Neural progenitor cell (in vitro differentiated cells): ENCODE data around the gene GTPBP1. TPM values are rescaled to one million over a fixed set of nuclear protein-coding genes. Genes with fewer than 3 reads are reported as not detected.

Source experiments
- DNase-seq: peaks from one replicate; pipeline ENCODE4 v3.0.0-alpha.2; 2016; ENCODE audit warnings: low spot score
- H2AFZ ChIP-seq: fragments of 200-600 bp; sonication (generic); replicated peaks from 2 replicates; pipeline ENCODE4 v1.6.1; 2016; ENCODE audit warnings: antibody characterized with exemption
- H3F3A ChIP-seq: fragments of 200-600 bp; sonication (generic); 2 replicates; pipeline ENCODE4 v1.6.1; 2016; ENCODE audit warnings: antibody characterized with exemption, low read depth
- H3K27ac ChIP-seq: fragments of 200-600 bp; sonication (generic); 2 replicates; pipeline ENCODE4 v1.5.1; 2016; ENCODE audit warnings: mild to moderate bottlenecking
- H3K27me3 ChIP-seq: fragments of 200-600 bp; sonication (generic); 2 replicates; pipeline ENCODE4 v1.6.1; 2016; ENCODE audit warnings: mild to moderate bottlenecking, moderate library complexity
- H3K36me3 ChIP-seq: fragments of 200-600 bp; sonication (generic); 2 replicates; pipeline ENCODE4 v1.5.1; 2016
- H3K4me1 ChIP-seq: fragments of 200-600 bp; sonication (generic); 2 replicates; pipeline ENCODE4 v1.6.1; 2016; ENCODE audit warnings: mixed run types
- H3K4me2 ChIP-seq: fragments of 200-600 bp; sonication (generic); 2 replicates; pipeline ENCODE4 v1.6.1; 2016
- H3K4me3 ChIP-seq: fragments of 200-600 bp; sonication (generic); 2 replicates; pipeline ENCODE4 v1.5.1; 2016
- H3K79me2 ChIP-seq: fragments of 200-600 bp; sonication (generic); 2 replicates; pipeline ENCODE4 v1.6.1; 2016; ENCODE audit warnings: low read depth
- H3K9ac ChIP-seq: fragments of 200-600 bp; sonication (generic); 2 replicates; pipeline ENCODE4 v1.6.1; 2016
- H3K9me3 ChIP-seq: fragments of 200-600 bp; sonication (generic); 2 replicates; pipeline ENCODE4 v1.5.1; 2016; ENCODE audit warnings: low read depth
- H4K20me1 ChIP-seq: fragments of 200-600 bp; sonication (generic); 2 replicates; pipeline ENCODE4 v1.6.1; 2016; ENCODE audit warnings: low read depth
- H3K27ac Mint-ChIP-seq: 3 replicates; pipeline ENCODE4 v1.8.0; 2021; ENCODE audit warnings: mixed read lengths
- H3K27me3 Mint-ChIP-seq: 2 replicates; pipeline ENCODE4 v1.8.0; 2022; ENCODE audit warnings: low read depth, mild to moderate bottlenecking, inconsistent platforms, moderate library complexity, mixed read lengths; ENCODE audit not compliant: insufficient read depth
- H3K36me3 Mint-ChIP-seq: 3 replicates; pipeline ENCODE4 v1.8.0; 2021; ENCODE audit warnings: mixed read lengths
- H3K4me1 Mint-ChIP-seq: 3 replicates; pipeline ENCODE4 v1.8.0; 2021; ENCODE audit warnings: mixed read lengths
- H3K4me3 Mint-ChIP-seq: 3 replicates; pipeline ENCODE4 v1.8.0; 2021; ENCODE audit warnings: mild to moderate bottlenecking, moderate library complexity, mixed read lengths
- H3K9me3 Mint-ChIP-seq: 3 replicates; pipeline ENCODE4 v1.8.0; 2020; ENCODE audit warnings: mixed read lengths
- CTCF ChIP-seq: fragments of 200-600 bp; sonication (generic); IDR thresholded peaks from 2 replicates; pipeline ENCODE4 v1.5.1; 2017; ENCODE audit warnings: antibody characterized with exemption, mild to moderate bottlenecking
- EZH2 ChIP-seq: fragments of 200-600 bp; sonication (generic); IDR thresholded peaks from 2 replicates; pipeline ENCODE4 v1.6.1; 2017; ENCODE audit warnings: antibody characterized with exemption, mild to moderate bottlenecking, moderate library complexity
- EZH2phosphoT487 ChIP-seq: fragments of 200-600 bp; sonication (generic); IDR thresholded peaks from 2 replicates; pipeline ENCODE4 v1.6.1; 2017; ENCODE audit warnings: antibody characterized with exemption
- total RNA-seq: library from RNA; depleted of rRNA; stranded (reverse); fragments of >200 nt; gene quantifications from 2 replicates; pipeline ENCODE4 v1.2.3, GENCODE V29; 2015; ENCODE audit warnings: low replicate concordance

The GTPBP1 gene
- total RNA-seq, 1 donor from 2014 or later = 40.8 TPM

DNA sequence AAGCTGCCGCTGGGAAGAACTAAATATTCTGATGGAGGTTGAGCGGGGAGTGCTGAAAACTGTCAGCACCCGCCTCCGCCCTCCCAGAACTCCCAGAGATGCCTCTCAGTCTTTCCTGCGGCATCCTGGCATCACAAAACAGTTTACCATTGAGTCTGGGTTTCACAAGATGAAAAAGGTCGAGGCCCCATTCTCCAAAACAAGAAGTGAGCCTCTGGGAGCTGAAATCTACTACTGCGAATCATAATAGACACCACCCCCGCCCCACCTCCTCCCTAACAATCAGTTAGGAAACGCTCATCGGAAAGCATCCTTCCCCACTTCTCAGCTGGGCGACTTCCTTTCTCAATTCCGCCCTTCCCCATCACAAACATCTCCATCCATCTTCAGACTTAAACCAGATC, 49.0 kb downstream of the GTPBP1 start:
- Mint-ChIP-seq H3K4me1 (peaks cover 33% of the 10 kb centered on the region), H3K27me3 (peaks cover 7% of the 10 kb centered on the region), H3K4me3 (peak overlapping the region; percentile 89), H3K36me3 (peaks cover 6% of the 10 kb centered on the region), H3K27ac (peak overlapping the region; percentile 17), H3K9me3 (no peaks in the 10 kb centered on the region)
- Histone ChIP-seq H3K36me3 (no peaks in the 10 kb centered on the region), H3K4me3 (peak overlapping the region; percentile 95), H3K79me2 (no peaks in the 10 kb centered on the region), H3K9me3 (no peaks in the 10 kb centered on the region), H3K27ac (no peak overlapping the region), H3K27me3 (peaks cover 17% of the 10 kb centered on the region), H2AFZ (no peak overlapping the region), H3K4me1 (peaks cover 21% of the 10 kb centered on the region), H3F3A (peaks cover 34% of the 10 kb centered on the region), H3K4me2 (peak overlapping the region; percentile 87), H3K9ac (no peak overlapping the region), H4K20me1 (peaks cover 12% of the 10 kb centered on the region)
- no peak for TF ChIP-seq CTCF
- no peak for TF ChIP-seq EZH2
- no peak for TF ChIP-seq EZH2phosphoT487
- DNase-seq = peak; percentile 48

DNA sequence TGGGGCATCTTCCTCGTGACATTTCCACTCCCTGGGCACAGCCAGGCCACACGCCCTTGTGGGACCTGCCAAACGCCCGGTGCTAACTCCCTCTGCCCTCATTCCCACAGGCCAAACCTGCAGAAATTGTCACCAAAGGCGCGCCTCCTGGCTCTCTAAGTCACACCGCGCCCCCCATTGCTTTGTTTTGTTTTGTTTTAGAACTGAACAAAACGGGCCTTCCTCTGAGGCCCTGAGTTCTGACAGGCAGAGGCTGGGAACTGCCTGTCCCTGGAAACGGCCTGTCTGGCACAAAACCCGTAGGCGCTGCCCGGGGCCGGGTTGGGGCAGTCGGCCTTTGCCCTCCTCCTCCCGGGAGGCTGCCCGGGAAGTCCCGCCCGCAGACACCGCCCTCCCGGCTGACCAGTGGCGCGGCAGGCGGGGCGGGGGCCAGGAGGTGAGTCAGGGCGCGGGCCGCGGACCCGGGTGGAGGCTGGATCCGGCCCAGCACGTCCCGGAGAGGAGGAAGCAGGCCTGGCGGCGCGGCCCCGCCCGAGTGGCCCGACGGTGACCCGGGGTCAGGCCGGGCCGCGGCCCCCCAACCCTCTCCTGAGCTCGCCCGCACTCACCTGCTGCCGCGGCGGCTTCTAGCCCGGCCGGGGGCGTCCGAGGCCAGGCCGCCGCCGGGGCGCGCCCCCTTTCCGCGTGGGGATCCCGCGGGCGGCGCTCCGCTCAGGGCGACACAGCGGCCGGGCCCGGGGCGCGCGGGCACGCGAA, 49.6 kb downstream of the GTPBP1 start:
- H3K27me3 Mint-ChIP-seq = peaks cover 7% of the 10 kb centered on the region
- Histone ChIP-seq H3K9me3 (no peaks in the 10 kb centered on the region), H4K20me1 (peaks cover 12% of the 10 kb centered on the region), H3K4me3 (peak overlapping the region; percentile 95), H2AFZ (peak overlapping the region; percentile 35), H3K36me3 (no peaks in the 10 kb centered on the region), H3K9ac (no peak overlapping the region), H3K4me1 (peaks cover 24% of the 10 kb centered on the region), H3K27me3 (peaks cover 17% of the 10 kb centered on the region), H3K79me2 (no peaks in the 10 kb centered on the region), H3K27ac (no peak overlapping the region), H3F3A (peaks cover 34% of the 10 kb centered on the region), H3K4me2 (peak overlapping the region; percentile 87)
- no peaks in the 10 kb centered on the region for H3K9me3 Mint-ChIP-seq
- peaks cover 1% of the 10 kb centered on the region for H3K36me3 Mint-ChIP-seq
- H3K4me3 Mint-ChIP-seq = peak overlapping the region; percentile 89
- peaks cover 36% of the 10 kb centered on the region for H3K4me1 Mint-ChIP-seq
- peak; percentile 91 for DNase-seq
- TF ChIP-seq CTCF (no peak), EZH2 (no peak), EZH2phosphoT487 (no peak)
- H3K27ac Mint-ChIP-seq = peak overlapping the region; percentile 17

DNA sequence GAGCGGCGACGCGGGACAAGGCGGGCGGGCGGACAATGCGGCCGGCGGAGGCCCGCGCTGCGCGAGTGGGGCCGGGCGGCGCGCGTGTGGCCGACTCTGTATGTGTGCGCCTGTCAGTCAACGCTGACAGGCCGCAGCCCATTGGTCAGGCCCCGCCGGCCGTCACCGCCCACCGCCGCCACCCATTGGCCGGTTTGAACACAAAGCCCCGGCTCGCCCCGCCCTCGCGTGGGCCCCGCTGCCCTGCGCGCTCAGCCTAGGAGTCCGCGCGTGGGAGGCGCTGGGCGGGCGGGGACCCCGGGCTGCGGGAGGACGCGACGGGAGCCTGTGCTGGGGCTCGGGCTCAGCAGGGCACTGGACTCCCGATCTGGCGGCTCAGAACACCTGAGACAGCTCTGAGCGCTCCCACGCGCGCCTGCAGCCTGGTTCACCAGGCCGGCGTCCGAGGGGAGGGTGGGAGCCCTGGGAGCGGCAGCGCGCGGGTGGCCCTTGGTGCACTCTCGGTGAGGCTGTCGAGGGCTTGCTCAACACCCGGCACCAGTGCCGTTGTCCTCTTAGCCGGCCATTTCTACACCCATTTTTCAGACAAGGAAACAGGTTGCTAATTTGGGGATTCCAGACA, 50.3 kb downstream of the GTPBP1 start, which contains the start of gene SUN2:
Gene SUN2 (minus strand): TSS at position 88 of the 622 bp plus-strand sequence. CDS start 3,370 bp downstream, outside the sequence.
- Histone ChIP-seq H2AFZ (peak within 1 kb of the TSS; percentile 98), H3F3A (peaks cover 34% of the 10 kb centered on the region), H3K4me1 (peaks cover 30% of the 10 kb centered on the region), H3K9me3 (no peaks in the 10 kb centered on the region), H3K36me3 (no peaks in the 10 kb centered on the region), H3K4me3 (peak within 1 kb of the TSS; percentile 95), H3K9ac (no peak within 1 kb of the TSS), H3K27me3 (peaks cover 17% of the 10 kb centered on the region), H3K27ac (no peak within 1 kb of the TSS), H4K20me1 (peaks cover 12% of the 10 kb centered on the region), H3K79me2 (no peaks in the 10 kb centered on the region), H3K4me2 (peak within 1 kb of the TSS; percentile 87)
- Mint-ChIP-seq H3K4me1 (peaks cover 41% of the 10 kb centered on the region), H3K27me3 (peaks cover 6% of the 10 kb centered on the region), H3K36me3 (no peaks in the 10 kb centered on the region), H3K27ac (peak within 1 kb of the TSS; percentile 17), H3K9me3 (no peaks in the 10 kb centered on the region), H3K4me3 (peak within 1 kb of the TSS; percentile 89)
- DNase-seq = peak; percentile 87
- TF ChIP-seq EZH2phosphoT487 = no peak
- no peak for TF ChIP-seq CTCF
- no peak for TF ChIP-seq EZH2
